NCI-H1105 treated with DMSO at 0.1 percent for 48 hours (cell line): ENCODE measurements around the gene EDRF1.
A peak's percentile ranks its signal among the peaks of the same experiment; 100 is the strongest.

ENCODE experiments used
- DNase-seq: peaks from one replicate; lab custom pipeline; 2025; lab: John Stamatoyannopoulos, UW

Gene EDRF1

DNA sequence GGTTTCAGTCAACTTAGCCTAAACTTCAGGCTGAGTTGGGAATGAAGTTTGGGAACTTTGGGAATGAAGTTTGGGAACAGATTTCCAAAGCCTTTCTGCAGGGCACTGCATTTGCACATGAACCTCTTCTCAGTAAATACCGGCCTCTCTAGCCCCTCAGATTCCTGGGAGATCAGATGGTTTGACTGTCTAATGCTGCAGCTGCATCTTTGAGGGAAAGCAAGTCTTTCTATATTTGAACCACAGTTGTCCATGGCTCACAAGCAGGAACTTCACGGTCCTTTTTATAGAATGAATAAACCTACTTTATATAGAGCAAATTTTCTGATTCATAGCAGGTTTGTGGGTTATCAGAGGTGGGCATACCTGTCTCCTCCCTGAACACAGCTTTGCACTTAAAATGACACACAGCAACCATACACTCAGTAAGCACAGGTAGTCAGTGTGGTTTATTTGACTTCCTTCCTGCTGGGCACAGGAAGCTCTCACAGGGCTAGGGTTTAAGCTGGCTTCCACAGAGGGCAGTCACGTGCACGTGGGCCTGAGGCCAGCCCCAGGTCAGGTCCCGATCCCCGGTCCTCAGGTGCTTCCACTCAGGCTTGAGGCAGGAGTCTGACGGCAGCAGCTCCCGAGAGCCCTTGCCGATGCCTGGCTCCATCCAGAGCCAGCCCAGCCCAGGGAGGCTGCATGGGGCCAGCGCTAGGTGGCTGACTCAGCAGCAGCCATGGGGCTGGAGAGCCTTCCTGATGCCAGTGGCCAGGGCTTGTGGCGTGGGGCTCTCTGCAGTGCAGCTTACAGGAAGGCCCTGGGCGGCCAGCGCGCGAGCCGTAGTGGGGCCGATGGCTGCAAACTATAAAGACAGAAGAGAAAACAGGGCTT, 68.9 kb downstream of the EDRF1 start:
- no peak for DNase-seq

DNA sequence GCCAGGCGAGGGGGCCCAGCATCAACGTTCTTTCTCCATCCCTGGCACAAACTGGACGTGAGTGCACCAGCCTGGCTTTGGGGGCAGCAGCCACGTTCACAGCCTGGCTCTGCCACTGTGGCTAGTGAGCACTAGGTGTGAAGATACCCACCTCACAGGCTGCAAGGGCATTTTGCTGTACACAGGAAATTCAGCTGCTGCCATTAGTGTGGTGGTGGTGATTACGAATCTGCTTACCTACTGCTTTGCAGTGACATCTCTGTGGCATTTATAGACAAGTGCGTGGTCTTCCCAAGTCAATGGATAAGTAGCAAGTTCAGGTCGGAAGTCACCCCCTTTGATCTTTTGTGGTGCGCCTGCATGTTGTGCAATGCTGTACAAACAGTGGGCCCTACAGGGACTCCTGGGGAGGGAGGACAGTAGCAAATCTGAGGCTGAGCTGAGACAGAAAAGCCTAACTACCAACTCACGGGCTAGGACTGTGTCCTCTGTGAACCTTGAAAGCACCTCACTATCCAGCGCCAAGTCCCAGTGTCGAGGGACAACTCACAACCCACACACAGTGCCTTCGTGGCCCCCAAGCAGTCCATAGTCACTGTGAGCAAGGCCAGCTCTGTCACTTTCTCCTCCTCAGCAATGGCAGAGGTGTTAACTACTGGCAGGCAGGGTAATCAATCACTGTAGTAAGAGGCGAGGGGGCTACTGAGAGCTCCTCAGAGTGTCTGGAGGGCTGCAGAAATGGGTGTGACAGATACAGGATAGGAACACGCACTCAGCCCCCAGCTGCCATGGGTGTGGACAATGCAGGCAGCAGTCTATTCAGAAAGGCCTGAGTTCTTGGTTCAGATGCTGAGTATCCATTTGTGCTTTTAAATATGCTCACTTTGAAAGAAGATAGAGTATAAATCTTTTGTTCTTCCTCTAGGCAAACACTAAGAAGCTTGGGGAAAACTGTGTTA, 73.1 kb downstream of the EDRF1 start:
- DNase-seq: no peak

DNA sequence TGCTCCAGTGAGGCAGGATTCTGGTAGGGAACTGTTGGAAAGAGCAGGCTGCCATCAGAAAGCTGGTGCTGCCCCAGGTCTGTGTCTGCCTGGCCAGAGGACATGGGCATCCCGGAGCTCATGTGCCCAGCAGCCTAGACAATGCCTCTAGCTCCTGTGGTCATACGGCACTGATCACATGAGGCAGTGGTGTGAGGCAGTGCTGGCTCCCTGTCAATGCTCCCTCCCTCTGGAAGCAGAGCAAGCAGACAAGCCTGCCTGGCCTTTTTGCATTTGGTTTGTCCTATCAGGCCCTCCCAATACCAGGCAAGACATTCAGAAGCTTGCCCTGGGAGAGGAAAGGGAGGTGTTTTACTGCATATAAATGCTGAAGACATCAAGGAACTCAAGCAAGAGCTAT, 75.6 kb downstream of the EDRF1 start:
- DNase-seq: no peak

DNA sequence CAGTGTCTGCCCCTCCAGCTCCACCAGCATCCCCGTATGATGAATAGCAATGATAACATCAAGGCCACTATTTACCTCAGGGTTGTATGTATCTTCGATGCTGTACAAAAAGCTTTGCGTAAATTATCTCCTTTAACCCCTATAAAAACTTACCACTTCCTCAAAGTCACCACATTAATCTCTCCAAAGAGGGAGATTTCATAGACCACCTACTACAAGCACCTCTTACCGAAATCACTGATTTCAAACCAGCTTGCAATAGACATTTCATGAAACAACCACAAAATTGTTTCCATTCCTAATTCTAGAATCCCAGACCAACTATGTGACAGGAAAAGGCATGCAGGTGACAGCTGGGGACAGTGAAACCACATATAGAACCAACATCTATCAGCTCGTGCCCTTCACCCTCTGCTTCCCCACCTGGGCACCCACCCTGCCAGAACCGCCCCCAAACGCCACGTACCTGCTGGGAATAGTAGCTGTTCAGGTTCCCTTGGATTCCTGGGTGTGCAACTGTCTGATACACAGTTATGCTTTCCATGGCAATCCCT, 76.2 kb downstream of the EDRF1 start:
- no peak for DNase-seq

DNA sequence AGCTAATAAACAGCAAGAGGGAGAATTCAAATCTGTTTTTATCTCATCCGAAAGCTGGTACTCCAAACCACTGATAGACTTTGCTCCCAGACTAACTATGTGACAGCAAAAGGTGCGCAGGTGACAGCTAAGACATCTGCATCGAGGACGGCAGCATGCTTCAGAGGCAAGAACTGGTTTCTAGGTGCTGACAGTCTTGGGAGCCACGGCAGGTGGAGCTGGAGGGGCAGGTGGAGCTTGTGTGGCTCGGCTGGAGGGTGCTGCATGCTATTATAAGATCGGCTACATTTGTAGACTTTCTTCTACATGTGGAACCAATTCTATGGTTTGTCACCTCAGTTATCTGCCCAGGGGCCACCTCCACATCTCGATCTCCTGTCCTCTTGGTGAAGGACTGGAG, 77.9 kb downstream of the EDRF1 start:
- no peak for DNase-seq

DNA sequence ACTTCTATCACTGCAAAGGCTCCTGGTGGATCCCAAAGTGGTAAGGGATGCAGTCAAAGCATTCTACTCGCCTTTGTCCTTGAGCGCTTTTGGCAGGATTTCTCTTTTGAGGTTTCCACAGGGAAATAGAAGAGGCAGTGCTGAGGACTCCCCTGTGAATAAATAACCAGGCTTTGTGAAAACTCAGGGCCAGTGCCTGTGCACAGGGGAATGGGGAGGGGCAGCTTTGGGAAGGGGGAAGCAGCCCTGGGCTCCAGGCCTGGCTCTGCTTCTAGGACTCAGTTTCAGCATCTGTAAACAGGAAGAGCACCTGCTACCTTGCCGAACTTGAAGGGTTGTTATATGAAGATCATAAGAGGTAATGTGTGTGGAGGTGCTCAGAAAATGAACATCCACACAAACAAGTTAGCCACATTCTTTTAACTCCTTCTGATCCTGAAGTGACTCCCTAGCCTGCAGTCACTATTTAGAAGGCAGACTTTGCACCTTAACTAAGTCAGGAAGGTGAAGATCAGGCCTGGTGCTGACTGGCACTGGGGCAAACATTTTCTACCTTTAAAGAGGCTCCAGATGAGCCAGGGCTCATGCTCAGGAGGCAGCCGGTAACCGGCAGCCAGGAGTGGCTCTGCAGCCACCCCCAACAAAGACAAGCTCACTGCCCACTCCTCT, 78.6 kb downstream of the EDRF1 start:
- no peak for DNase-seq

DNA sequence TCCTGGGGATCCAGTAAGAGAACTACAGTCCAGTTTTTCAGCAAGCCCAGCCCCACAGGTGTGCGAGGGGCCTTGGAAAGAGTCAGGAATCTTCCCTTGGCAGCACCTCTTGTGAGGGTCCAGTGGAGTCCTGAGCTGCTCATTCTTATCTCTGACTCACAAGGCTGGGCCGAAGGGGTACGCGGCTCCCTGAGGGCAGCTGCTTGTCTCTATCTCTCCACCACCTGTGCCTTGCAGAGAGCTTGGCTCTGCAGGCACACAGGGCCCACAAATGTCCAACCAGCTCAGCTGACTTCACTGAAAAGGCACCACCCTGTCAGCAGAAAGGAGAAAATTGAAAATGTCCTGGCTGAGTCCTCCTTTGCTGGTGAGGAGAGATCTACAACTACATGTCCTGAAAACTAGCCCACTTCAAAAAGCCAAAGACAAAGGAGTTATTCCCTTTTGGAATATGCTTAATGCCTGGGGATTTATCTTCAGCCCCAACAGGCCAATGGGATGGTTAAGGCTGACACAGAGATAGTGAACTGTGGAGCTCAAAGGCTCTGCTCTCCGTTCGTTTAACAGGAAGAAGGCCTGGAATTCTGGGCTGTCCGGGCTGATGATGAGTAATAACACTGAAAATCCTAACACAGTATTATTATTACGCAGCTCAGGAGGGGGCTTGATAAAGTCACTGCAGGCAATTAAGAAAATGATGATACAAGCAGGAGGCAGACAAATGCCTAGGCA, 80.1 kb downstream of the EDRF1 start:
- no peak for DNase-seq

DNA sequence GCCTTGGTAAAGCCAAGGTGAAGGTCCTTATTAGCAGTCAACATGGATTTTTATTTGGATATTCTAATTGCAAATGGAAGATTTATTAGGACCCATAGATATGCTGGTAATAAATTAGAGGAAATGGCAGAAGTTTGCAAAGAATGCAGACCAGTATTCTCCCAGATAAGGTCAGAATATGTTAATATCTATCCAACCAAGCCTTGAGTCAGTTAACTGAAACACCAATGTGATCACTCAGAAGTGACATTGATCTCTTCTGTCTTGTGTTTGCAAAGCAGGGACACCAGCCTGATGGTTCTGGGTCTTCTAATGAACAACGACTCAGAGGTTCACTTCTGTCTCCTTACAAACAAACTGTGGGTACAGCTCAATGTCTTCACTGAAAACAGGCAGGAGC, 82.1 kb downstream of the EDRF1 start:
- DNase-seq: no peak

DNA sequence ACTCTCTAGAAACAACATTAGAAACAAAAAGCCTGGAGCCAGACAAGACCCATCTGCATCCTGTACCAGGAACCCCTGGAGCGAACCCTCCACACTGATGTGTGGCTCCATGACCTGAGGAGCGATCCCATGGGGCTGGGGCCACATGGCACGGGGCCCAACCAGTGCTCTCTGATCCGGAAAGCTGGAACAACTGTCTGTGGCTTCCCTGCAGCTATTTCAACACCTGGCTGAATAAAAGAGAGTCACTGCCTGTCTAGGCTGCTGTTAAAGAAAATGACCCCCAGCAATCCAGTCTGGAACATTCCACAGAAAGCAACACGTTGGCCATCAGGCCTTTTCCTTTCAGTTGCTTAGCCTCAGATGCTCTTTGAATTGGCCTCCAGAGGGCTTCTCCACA, 82.6 kb downstream of the EDRF1 start:
- DNase-seq: no peak

DNA sequence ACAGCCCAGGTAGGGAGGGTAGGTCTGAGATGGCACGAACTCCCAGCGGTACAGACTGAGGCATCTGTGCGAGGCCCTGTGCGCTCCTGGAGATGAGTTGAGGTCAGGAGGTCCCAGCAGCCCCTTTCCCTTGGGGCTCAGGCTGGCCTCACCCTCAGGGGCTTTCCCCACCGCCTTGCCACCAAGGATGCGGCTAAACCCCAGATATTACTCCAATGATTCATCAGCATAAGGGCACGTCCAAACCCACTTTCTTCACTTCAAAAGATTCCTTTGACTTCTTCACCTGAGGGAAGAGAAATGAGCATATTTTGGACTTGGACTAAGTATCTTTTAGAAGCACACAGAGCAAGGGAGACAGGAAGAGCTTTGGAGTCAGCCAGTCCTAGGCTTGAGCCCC, 83.2 kb downstream of the EDRF1 start:
- DNase-seq: no peak

DNA sequence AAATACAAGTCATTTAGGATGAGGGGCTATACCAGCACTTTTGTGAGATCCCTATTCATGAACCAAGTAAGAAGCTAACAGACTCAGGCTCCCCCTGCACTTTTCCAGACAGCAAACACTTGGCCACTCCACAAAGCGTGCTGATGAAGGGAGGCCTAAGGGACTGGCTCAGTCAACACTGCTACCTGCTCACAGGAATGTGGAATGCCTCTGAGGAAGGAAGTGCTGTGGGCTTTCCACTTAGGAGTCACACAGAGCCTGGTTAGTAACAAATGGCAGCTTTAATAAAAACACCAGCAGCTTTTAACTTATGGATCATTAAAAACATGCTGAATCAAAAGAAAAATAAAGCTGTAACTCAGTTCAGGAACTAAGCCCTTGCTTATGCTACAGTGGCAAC, 88.5 kb downstream of the EDRF1 start:
- DNase-seq: no peak

DNA sequence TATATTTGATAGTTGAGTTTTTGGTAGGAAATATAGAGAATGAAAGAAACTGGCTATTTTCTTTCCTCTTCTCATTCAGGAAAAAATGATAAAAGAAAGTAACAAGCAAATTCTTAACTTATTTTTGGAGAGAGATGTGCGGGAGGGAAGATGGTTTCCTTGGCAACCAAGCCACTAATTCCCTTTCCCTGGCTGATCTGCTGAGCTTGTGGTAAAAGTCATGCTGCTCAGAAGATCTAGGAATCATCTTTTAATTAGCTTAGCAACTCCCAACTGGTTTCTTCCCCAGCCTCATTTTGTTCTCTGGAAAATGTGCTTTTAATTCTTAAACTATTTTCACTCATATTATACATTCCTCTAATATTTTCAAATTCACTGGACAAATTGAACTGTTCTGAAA, 91.7 kb downstream of the EDRF1 start:
- no peak for DNase-seq

DNA sequence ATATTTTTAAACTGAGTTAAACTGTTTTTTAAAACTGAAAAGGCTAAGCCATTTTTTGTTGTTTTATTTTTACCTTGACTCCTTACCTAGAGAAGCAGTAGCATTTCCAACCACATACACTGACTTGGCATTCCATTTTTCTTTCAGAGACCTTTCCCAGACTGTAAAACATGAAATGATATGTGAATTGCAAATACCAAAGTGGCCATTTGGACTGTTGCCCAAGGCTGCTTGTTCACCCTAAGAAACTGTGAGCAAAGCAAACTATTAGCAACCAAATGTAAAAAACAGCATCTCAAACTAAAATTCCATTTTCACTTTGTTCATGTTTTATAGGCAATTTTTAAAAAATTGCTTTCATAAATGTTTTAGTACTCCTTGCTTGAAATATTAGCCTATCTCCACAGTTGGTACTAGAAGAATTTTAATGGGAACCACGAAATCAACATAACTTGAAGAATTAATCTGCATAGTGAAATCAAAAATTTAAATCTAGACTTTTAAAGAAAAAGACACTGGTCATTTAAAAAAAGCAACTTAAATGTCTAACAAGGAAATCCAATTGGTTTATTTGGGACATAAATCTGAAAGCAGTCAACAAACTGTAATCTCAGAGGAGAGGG, 92.7 kb downstream of the EDRF1 start:
- peak; percentile 0 for DNase-seq
